Nephron progenitor cell (in vitro differentiated cells): ENCODE results near the gene TOB1.

ENCODE experiments used
- DNase-seq: peaks from one replicate; pipeline ENCODE4 v3.0.0; 2021
- H3K27ac Mint-ChIP-seq: 2 replicates; pipeline ENCODE4 v1.8.0; 2021; ENCODE audit warnings: mild to moderate bottlenecking, moderate library complexity, mixed read lengths
- H3K27me3 Mint-ChIP-seq: 2 replicates; pipeline ENCODE4 v1.8.0; 2021; ENCODE audit warnings: mild to moderate bottlenecking, low read depth, mixed read lengths; ENCODE audit not compliant: poor library complexity
- H3K36me3 Mint-ChIP-seq: 2 replicates; pipeline ENCODE4 v1.8.0; 2021; ENCODE audit warnings: low read depth, mixed read lengths
- H3K4me1 Mint-ChIP-seq: 2 replicates; pipeline ENCODE4 v1.8.0; 2021; ENCODE audit warnings: mixed read lengths
- H3K4me3 Mint-ChIP-seq: 2 replicates; pipeline ENCODE4 v1.8.0; 2021; ENCODE audit warnings: mild to moderate bottlenecking, moderate library complexity, mixed read lengths
- H3K9me3 Mint-ChIP-seq: 2 replicates; pipeline ENCODE4 v1.8.0; 2021; ENCODE audit warnings: mild to moderate bottlenecking, moderate library complexity, mixed read lengths
- CTCF ChIP-seq: fragments of 200-600 bp; sonication (generic); IDR thresholded peaks from 2 replicates; pipeline ENCODE4 v1.5.0; 2021; ENCODE audit warnings: antibody characterized with exemption

Gene TOB1

GRCh38 chr17:50892101-50892776 lies 26.1 kb upstream of the TOB1 start:
- H3K36me3 Mint-ChIP-seq = no peaks in the 10 kb centered on the region

GRCh38 chr17:50891577-50891989 lies 25.4 kb upstream of the TOB1 start:
- Mint-ChIP-seq H3K27ac (no peak overlapping the region), H3K4me3 (no peak overlapping the region), H3K4me1 (peaks cover 54% of the 10 kb centered on the region), H3K9me3 (no peaks in the 10 kb centered on the region), H3K27me3 (no peaks in the 10 kb centered on the region), H3K36me3 (no peaks in the 10 kb centered on the region)
- TF ChIP-seq CTCF = no peak
- DNase-seq = no peak

More at GRCh38 chr17:50892101-50892776, 26.1 kb upstream of the TOB1 start:
- H3K27me3 Mint-ChIP-seq = no peaks in the 10 kb centered on the region
- DNase-seq = no peak
- H3K27ac Mint-ChIP-seq = no peak overlapping the region
- no peak overlapping the region for H3K4me3 Mint-ChIP-seq
- TF ChIP-seq CTCF = no peak
- peaks cover 48% of the 10 kb centered on the region for H3K4me1 Mint-ChIP-seq
- no peaks in the 10 kb centered on the region for H3K9me3 Mint-ChIP-seq

- Mint-ChIP-seq H3K27ac (no peak overlapping the region), H3K27me3 (no peaks in the 10 kb centered on the region), H3K36me3 (no peaks in the 10 kb centered on the region), H3K4me3 (no peak overlapping the region), H3K9me3 (no peaks in the 10 kb centered on the region), H3K4me1 (peaks cover 58% of the 10 kb centered on the region)
- DNase-seq = no peak
- no peak for TF ChIP-seq CTCF
These were observed 24.7 kb upstream of the TOB1 start for GRCh38 chr17:50890675-50891516.

- Mint-ChIP-seq H3K36me3 (no peaks in the 10 kb centered on the region), H3K27me3 (no peaks in the 10 kb centered on the region), H3K9me3 (no peaks in the 10 kb centered on the region), H3K4me3 (no peak overlapping the region), H3K4me1 (peaks cover 48% of the 10 kb centered on the region), H3K27ac (no peak overlapping the region)
- DNase-seq = no peak
- TF ChIP-seq CTCF = no peak
These were observed 23.5 kb upstream of the TOB1 start for GRCh38 chr17:50889528-50890118.

- Mint-ChIP-seq H3K27me3 (no peaks in the 10 kb centered on the region), H3K9me3 (no peaks in the 10 kb centered on the region), H3K4me1 (peaks cover 45% of the 10 kb centered on the region), H3K36me3 (no peaks in the 10 kb centered on the region), H3K4me3 (no peak overlapping the region), H3K27ac (peak overlapping the region; percentile 88)
- no peak for TF ChIP-seq CTCF
- no peak for DNase-seq
These were observed 21.6 kb upstream of the TOB1 start for GRCh38 chr17:50887705-50888245.
